Transverse colon (tissue), 4 donors: Measurements from ENCODE around the gene MGARP. TPM values are rescaled to one million over a fixed set of nuclear protein-coding genes. Genes with fewer than 3 reads are reported as not detected.

Experiments used
- DNase-seq: peaks from one replicate; pipeline ENCODE4 v3.0.0-alpha.2; 2019
- H3K27ac ChIP-seq, 4 donors: fragments of 200-600 bp; sonication (generic); 2 replicates each; pipeline ENCODE4 v1.5.1; 2016 to 2018; ENCODE audit warnings: inconsistent platforms in 4 of 4
- H3K27me3 ChIP-seq: fragments of 200-600 bp; sonication (generic); 2 replicates; pipeline ENCODE4 v1.5.1; 2017; ENCODE audit warnings: inconsistent platforms
- H3K36me3 ChIP-seq, 4 donors: fragments of 200-600 bp; sonication (generic); 2 replicates each; pipeline ENCODE4 v1.5.1; 2017 to 2019; ENCODE audit warnings: inconsistent platforms in 4 of 4
- H3K4me1 ChIP-seq, 4 donors: fragments of 200-600 bp; sonication (generic); 2 replicates each; pipeline ENCODE4 v1.5.1; 2017 to 2020; ENCODE audit warnings: inconsistent platforms in 4 of 4
- H3K4me3 ChIP-seq, 4 donors: fragments of 200-600 bp; sonication (generic); 1 replicate in 1 of 4; 2 replicates in 3 of 4; pipeline versions ENCODE4 v1.5.1 to v1.6.1; 2017 to 2019; ENCODE audit warnings: inconsistent platforms in 4 of 4
- H3K9me3 ChIP-seq, 2 donors: fragments of 200-600 bp; sonication (generic); 2 replicates each; pipeline ENCODE4 v1.5.1; 2017 to 2019; ENCODE audit warnings: inconsistent platforms in 2 of 2
- CTCF ChIP-seq, 5 experiments: fragments of 200-600 bp in 3 of 5; fragments of 450-650 bp in 2 of 5; sonication (generic) in 3 of 5; IDR thresholded peaks; 1 replicate in 2 of 5; 2 replicates in 3 of 5; pipeline ENCODE4 v1.5.1; 2016 to 2017; ENCODE audit warnings: antibody characterized with exemption in 5 of 5, inconsistent platforms in 3 of 5, mild to moderate bottlenecking in 2 of 5, moderate library complexity in 1 of 5
- EP300 ChIP-seq: sonication (generic); formaldehyde crosslinking; IDR thresholded peaks from one replicate; pipeline ENCODE4 v1.6.1; 2017; ENCODE audit warnings: antibody characterized with exemption, low read depth
- POLR2A ChIP-seq: fragments of 450-650 bp; IDR thresholded peaks from one replicate; pipeline ENCODE4 v1.6.1; 2016; ENCODE audit warnings: antibody characterized with exemption, mild to moderate bottlenecking, moderate library complexity
- POLR2AphosphoS5 ChIP-seq, 3 donors: sonication (generic); formaldehyde crosslinking; IDR thresholded peaks; one replicate each; pipeline ENCODE4 v1.6.1; 2016; ENCODE audit warnings: antibody characterized with exemption in 3 of 3
- WGBS, 2 donors: methylation state at CpG; one replicate each; pipeline ENCODE4 v1.1.5; 2018; ENCODE audit warnings: low coverage in 1 of 2; 5-methylcytosine and 5-hydroxymethylcytosine counted together
- in situ Hi-C, 4 donors: fragments of 200-750 bp; cut with MboI; loops; one replicate each; pipeline versions ENCODE4 v1.15.0 to v1.15.1; 2017; ENCODE audit warnings: low sequenced_read_pairs in 3 of 4, low pct_ligation_motif_present in 1 of 4, low pct_unique_long_range_greater_than_20kb in 1 of 4
- intact Hi-C: fragments of 100-400 bp; cut with DNase I; formaldehyde crosslinking; loops from one replicate; pipeline ENCODE4 v1.15.1; 2023; ENCODE audit warnings: low total_unique reads
- total RNA-seq, 4 donors: library from RNA; depleted of rRNA; stranded (reverse); fragments of >200 nt; gene quantifications; one replicate each; pipeline ENCODE4 v1.1.0, GENCODE V29; 2016

The MGARP gene
- total RNA-seq, 4 donors from 2014 or later: 0.64 to 3.4 (median 0.82) TPM; not detected in 1

- no peak for DNase-seq
- peaks cover 0 to 5% (median 0%) of the 10 kb centered on the region in 4 donors for H3K4me1 ChIP-seq
- H3K27ac ChIP-seq: no peak overlapping the region
- H3K36me3 ChIP-seq: no peaks in the 10 kb centered on the region
- in situ Hi-C loops: no loop called here
- H3K9me3 ChIP-seq: no peaks in the 10 kb centered on the region
- no peak for TF ChIP-seq EP300
- TF ChIP-seq POLR2A: no peak
- H3K4me3 ChIP-seq: no peak overlapping the region
- intact Hi-C loops: no loop called here
- WGBS, 2 donors: 71 to 75% methylated on average over 3 to 4 of the region's 4 CpGs
- no peaks in the 10 kb centered on the region for H3K27me3 ChIP-seq
These were observed 32.3 kb downstream of the MGARP start for GRCh38 chr4:139247700-139248238.

GRCh38 chr4:139247241-139247640, 32.8 kb downstream of the MGARP start:
- intact Hi-C loops: no loop called here
- no peak overlapping the region for H3K27ac ChIP-seq
- no peaks in the 10 kb centered on the region for H3K9me3 ChIP-seq
- no peaks in the 10 kb centered on the region for H3K36me3 ChIP-seq
- no peak overlapping the region for H3K4me3 ChIP-seq
- H3K4me1 ChIP-seq: peaks cover 0 to 9% (median 0%) of the 10 kb centered on the region in 4 donors
- no peak for TF ChIP-seq POLR2A
- TF ChIP-seq POLR2AphosphoS5 (IDR thresholded peaks at IDR 0.05): no peak
- TF ChIP-seq EP300: no peak
- TF ChIP-seq CTCF (IDR thresholded peaks at IDR 0.05): no peak
- in situ Hi-C loops: no loop called here
- DNase-seq: no peak
- H3K27me3 ChIP-seq: no peaks in the 10 kb centered on the region

- peaks cover 0 to 9% (median 0%) of the 10 kb centered on the region in 4 donors for H3K4me1 ChIP-seq
- TF ChIP-seq CTCF (IDR thresholded peaks at IDR 0.05) (no peak), EP300 (no peak), POLR2AphosphoS5 (IDR thresholded peaks at IDR 0.05) (no peak), POLR2A (no peak)
- H3K4me3 ChIP-seq: no peak overlapping the region
- WGBS, 2 donors: 79 to 81% methylated on average over 3 of the region's 3 CpGs
- H3K27me3 ChIP-seq: no peaks in the 10 kb centered on the region
- H3K27ac ChIP-seq: no peak overlapping the region
- in situ Hi-C loops: no loop called here
- H3K9me3 ChIP-seq: no peaks in the 10 kb centered on the region
- H3K36me3 ChIP-seq: no peaks in the 10 kb centered on the region
- DNase-seq: no peak
- intact Hi-C loops: no loop called here
These were observed 33.9 kb downstream of the MGARP start for GRCh38 chr4:139246166-139246565.

GRCh38 chr4:139245590-139245989, 34.4 kb downstream of the MGARP start:
- in situ Hi-C loops (no loop called here), intact Hi-C loops (no loop called here)
- no peaks in the 10 kb centered on the region for H3K36me3 ChIP-seq
- no peak for TF ChIP-seq POLR2A
- no peak for TF ChIP-seq EP300
- no peak for TF ChIP-seq CTCF (IDR thresholded peaks at IDR 0.05)
- no peak for TF ChIP-seq POLR2AphosphoS5 (IDR thresholded peaks at IDR 0.05)
- no peaks in the 10 kb centered on the region for H3K9me3 ChIP-seq
- peaks cover 0 to 9% (median 0%) of the 10 kb centered on the region in 4 donors for H3K4me1 ChIP-seq
- H3K27ac ChIP-seq: no peak overlapping the region
- H3K27me3 ChIP-seq: no peaks in the 10 kb centered on the region
- WGBS, 2 donors: 89 to 100% methylated on average over 1 of the region's 1 CpG
- DNase-seq: no peak
- H3K4me3 ChIP-seq: no peak overlapping the region
